ENCODE measurements around the gene NTPCR.

Gene NTPCR

DNA sequence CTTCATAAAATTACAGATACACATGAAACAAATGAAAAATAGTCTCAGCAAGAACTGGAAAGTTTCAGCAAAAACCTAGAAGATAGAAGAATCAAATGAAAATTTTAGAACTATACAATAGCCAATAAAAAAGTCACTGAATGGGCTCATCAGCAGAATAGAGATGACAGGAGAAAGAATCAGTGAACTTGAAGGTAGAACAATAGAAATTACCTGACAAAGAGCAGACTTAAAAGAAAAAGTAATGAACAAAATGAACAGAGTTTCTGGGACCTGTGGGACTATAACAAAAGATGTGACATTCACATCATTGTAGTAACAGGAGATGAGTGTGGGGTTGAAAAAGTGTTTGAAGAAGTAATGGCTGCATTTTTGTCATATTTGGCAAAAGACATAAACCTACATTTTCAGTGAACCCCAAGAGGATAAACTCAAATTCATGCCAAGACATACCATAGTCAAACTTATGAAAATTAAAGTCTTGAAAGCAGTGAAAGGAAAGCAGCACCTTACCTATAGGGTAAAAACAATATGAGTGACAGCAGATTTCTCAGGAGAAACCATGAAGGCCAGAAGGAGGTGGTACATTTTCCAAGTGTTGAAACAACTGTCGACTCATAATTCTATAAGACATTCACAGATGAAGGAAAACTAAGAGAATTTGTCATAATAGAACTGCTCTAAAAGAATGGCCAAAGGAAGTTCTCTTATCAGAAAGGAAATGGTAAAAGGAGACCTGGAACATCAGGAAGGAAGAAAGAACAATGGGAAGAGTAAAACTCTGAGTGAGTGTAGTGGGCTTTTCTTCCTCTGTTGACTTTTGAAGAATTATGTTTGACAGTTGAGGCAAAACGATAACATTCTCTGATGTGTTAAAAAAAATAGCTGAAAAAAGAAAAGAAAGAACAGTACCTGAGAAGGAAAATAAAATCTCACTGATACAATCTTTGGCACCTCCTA is 23.5 kb downstream of the NTPCR start:
- H3K27ac ChIP-seq: no peak overlapping the region
- no peak for TF ChIP-seq CTCF (conservative IDR thresholded peaks at IDR 0.05)

DNA sequence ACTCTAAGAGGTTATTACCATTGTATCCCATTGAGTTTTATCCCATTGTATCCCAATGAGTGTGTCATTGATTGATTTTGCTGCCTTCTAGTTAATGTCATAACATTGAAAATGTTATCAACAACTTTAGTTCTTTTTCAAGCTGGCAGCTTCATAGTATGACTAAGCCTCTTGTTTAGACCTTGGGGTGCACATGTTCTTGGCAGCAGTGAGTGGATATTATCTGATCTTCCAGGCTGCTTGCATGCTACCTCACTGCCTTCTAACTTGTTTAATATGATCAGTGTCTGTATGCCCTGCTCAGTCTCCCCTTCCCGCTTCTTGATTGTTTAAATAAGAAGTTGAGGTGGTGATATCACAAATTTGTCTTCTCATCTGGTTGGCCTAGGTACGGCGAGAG is 24.6 kb downstream of the NTPCR start:
- H3K27ac ChIP-seq: no peak overlapping the region
- TF ChIP-seq CTCF (conservative IDR thresholded peaks at IDR 0.05) (no peak), ZFX (IDR thresholded peaks at IDR 0.05) (no peak)

GRCh38 chr1:232978091-232978634 is 27.8 kb downstream of the NTPCR start:
- no peak overlapping the region for H3K27ac ChIP-seq
- TF ChIP-seq CTCF (conservative IDR thresholded peaks at IDR 0.05) (no peak), ZFX (IDR thresholded peaks at IDR 0.05) (no peak)

GRCh38 chr1:232978815-232979214 is 28.4 kb downstream of the NTPCR start:
- TF ChIP-seq ZFX (IDR thresholded peaks at IDR 0.05) (no peak), CTCF (conservative IDR thresholded peaks at IDR 0.05) (no peak)
- H3K27ac ChIP-seq: no peak overlapping the region

DNA sequence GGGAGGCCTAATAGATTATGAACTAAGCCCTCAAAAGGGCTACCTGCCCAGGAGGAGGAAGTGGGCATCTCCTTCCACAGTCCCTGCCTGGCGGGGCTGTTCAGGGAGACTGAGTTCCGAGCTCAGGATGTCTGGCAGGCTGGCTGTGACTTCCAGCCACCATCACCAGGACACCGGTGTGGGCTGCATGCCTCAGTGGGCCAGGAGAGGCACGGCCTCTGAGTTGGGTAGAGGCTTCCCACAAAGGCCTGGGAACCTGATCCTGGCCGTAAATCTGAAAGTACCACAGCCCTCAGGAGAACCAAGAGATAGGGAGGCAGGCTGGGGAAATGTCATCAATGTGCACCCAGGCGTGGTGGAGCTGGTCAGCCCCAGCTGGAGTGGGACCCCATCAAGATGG is 29.1 kb downstream of the NTPCR start:
- TF ChIP-seq ZFX (IDR thresholded peaks at IDR 0.05) (no peak), CTCF (conservative IDR thresholded peaks at IDR 0.05) (no peak)
- no peak overlapping the region for H3K27ac ChIP-seq

- no peak overlapping the region for H3K27ac ChIP-seq
- no peak for TF ChIP-seq CTCF (conservative IDR thresholded peaks at IDR 0.05)
- TF ChIP-seq ZFX (IDR thresholded peaks at IDR 0.05): no peak
These were observed 30.1 kb downstream of the NTPCR start for GRCh38 chr1:232980355-232980978.

GRCh38 chr1:232980986-232981560 is 30.7 kb downstream of the NTPCR start:
- H3K27ac ChIP-seq: no peak overlapping the region
- TF ChIP-seq ZFX (IDR thresholded peaks at IDR 0.05): no peak
- no peak for TF ChIP-seq CTCF (conservative IDR thresholded peaks at IDR 0.05)

Data from C4-2B (cell line).